K562 (cell line): ENCODE measurements around the gene GADD45B. TPM values are rescaled to one million over a fixed set of nuclear protein-coding genes. Genes with fewer than 3 reads are reported as not detected.

Source experiments
- ARID4B ChIP-seq: sonication (generic); formaldehyde crosslinking; IDR thresholded peaks from 2 replicates; pipeline ENCODE4 v1.8.0; 2022; ENCODE audit warnings: mild to moderate bottlenecking, missing genetic modification reagents
- MCM7 ChIP-seq, 2 experiments: fragments of 450-650 bp; IDR thresholded peaks; 2 replicates each; pipeline ENCODE4 v1.6.1; 2016 to 2018
- PPARD ChIP-seq: fragments of 250-450 bp; sonication (Bioruptor Pico); IDR thresholded peaks from 2 replicates; pipeline ENCODE4 v1.8.0; 2022; ENCODE audit warnings: inconsistent platforms, mild to moderate bottlenecking, moderate library complexity
- ZNF239 ChIP-seq: fragments of 250-450 bp; sonication (Bioruptor Pico); IDR thresholded peaks from 2 replicates; pipeline ENCODE4 v1.4.0; 2020; ENCODE audit warnings: mild to moderate bottlenecking
- ZNF318 ChIP-seq, 2 experiments: fragments of 450-650 bp; IDR thresholded peaks; 2 replicates each; pipeline ENCODE4 v1.6.1; 2016; ENCODE audit warnings: mild to moderate bottlenecking in 2 of 2, borderline replicate concordance in 1 of 2, low read depth in 1 of 2, moderate library complexity in 1 of 2
- polyA plus RNA-seq, 8 experiments: library from polyadenylated mRNA; depleted of rRNA in 4 of 8; stranded (reverse) in 5 of 8; unstranded in 3 of 8; fragments of >200 nt; fragmentation: Nextera tagmentation in 2 of 8; fragmentation: Illumina TruSeq in 1 of 8; extraction: Ambion mirVana in 2 of 8; extraction: Trizol in 1 of 8; gene quantifications; 2 replicates each; pipeline versions ENCODE4 v1.2.1 to v1.2.3, GENCODE V29; 2011 to 2014; ENCODE audit warnings: inconsistent platforms in 1 of 8, missing spikeins in 1 of 8
- total RNA-seq, 7 experiments: library from RNA; depleted of rRNA in 6 of 7; stranded (reverse); fragments of >200 nt in 6 of 7; fragmentation: Illumina TruSeq in 2 of 7; extraction: Trizol in 2 of 7; gene quantifications; 2 replicates each; pipeline versions ENCODE4 v1.2.1 to v1.2.3, GENCODE V29; 2011 to 2021; ENCODE audit warnings: low replicate concordance in 1 of 7

The GADD45B gene
- total and polyA plus RNA-seq, 9 of the 15 experiments (the other 6 are each of a cell fraction or from before 2014, with no cell fraction given) = 0.06 to 4.1 (median 2.1) TPM

- TF ChIP-seq ZNF318 (IDR thresholded peaks at IDR 0.05; ENCODE audit: borderline replicate concordance in 1 of 2, low read depth in 1 of 2) = peak in 1 of 2 experiments; percentile 33; a peak in 1 of 4 replicates
- TF ChIP-seq PPARD (CRISPR knock-in tag) = no peak
- no peak for TF ChIP-seq ZNF239 (CRISPR knock-in tag)
- TF ChIP-seq MCM7 (IDR thresholded peaks at IDR 0.05) = no peak
- peak; percentile 5; the same call in 1 of the 2 replicates for TF ChIP-seq ARID4B
These were observed 49.2 kb downstream of the GADD45B start (continued) for GRCh38 chr19:2524840-2525723.
